ENCODE results near the gene TGM6.

Gene TGM6

DNA sequence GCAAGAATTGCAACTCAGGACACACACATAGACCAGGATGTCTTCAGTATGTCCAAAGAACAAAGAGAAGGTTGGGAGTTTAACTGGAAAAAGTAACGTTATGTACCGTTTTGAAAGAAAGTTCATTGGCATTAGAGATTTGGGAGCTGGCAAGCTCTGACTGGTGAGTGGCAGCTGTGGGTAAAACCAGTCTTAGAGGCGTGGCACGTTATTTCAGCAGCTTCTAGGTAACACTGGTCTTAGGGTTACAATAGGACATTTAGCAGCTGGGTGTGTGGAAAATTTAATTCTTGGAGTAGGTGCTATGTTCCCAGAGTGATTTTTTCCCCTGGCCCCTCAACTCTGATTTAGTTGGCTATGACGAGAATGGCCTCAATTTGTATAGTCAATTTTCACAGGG lies 70.7 kb downstream of the TGM6 start:
- TF ChIP-seq ZFP3 (CRISPR knock-in tag; IDR thresholded peaks at IDR 0.05), result no peak
- TF ChIP-seq, protein P1, sequence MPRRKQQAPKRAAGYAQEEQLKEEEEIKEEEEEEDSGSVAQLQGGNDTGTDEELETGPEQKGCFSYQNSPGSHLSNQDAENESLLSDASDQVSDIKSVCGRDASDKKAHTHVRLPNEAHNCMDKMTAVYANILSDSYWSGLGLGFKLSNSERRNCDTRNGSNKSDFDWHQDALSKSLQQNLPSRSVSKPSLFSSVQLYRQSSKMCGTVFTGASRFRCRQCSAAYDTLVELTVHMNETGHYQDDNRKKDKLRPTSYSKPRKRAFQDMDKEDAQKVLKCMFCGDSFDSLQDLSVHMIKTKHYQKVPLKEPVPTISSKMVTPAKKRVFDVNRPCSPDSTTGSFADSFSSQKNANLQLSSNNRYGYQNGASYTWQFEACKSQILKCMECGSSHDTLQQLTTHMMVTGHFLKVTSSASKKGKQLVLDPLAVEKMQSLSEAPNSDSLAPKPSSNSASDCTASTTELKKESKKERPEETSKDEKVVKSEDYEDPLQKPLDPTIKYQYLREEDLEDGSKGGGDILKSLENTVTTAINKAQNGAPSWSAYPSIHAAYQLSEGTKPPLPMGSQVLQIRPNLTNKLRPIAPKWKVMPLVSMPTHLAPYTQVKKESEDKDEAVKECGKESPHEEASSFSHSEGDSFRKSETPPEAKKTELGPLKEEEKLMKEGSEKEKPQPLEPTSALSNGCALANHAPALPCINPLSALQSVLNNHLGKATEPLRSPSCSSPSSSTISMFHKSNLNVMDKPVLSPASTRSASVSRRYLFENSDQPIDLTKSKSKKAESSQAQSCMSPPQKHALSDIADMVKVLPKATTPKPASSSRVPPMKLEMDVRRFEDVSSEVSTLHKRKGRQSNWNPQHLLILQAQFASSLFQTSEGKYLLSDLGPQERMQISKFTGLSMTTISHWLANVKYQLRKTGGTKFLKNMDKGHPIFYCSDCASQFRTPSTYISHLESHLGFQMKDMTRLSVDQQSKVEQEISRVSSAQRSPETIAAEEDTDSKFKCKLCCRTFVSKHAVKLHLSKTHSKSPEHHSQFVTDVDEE (CRISPR knock-in tag; IDR thresholded peaks at IDR 0.05), result no peak
- ATAC-seq, result no peak

DNA sequence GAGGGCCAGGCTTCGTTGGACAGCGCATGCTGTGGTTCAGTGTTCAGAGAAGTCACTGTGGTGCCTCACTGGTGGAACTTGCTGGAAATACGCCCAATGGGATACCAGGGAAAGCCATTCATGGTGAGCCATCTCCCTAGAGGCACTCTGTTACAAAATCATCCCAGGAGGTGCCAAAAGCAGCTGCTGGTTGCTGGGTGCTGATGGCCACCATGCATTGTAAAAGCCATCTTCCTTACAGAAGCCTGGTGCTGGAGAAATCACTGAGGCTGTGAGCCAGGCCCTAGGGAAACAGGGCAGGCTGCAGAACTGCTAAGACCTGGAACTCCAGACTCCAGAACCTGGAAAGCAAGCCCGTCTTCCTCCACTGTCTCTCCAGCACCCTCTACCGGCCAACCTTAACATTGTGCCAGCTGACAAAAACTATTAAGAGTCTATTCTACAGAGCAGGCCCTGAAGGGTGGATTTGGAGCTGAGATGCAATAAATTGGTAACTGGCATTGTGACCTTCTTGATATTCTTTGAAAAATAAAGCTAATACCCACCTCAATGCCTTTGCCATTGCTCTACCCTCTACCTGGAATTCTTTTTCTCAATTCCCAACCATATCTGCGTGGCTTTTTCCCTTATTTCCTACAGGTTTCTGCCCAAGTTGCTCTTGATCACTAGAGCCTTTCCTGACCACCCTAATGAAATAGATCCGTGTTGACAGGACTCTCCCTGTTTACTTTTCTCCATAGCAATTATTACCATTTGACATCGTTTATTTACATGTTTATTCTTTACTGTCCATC lies 71.4 kb downstream of the TGM6 start:
- peak; percentile 91 for ATAC-seq
- no peak for TF ChIP-seq ZFP30 (CRISPR knock-in tag; IDR thresholded peaks at IDR 0.05)
- TF ChIP-seq BACH2 (CRISPR knock-in tag; IDR thresholded peaks at IDR 0.05; ENCODE audit: borderline replicate concordance), result no peak
- TF ChIP-seq TOX (CRISPR knock-in tag; IDR thresholded peaks at IDR 0.05; ENCODE audit: borderline replicate concordance), result no peak
- TF ChIP-seq OSR1 (CRISPR knock-in tag; IDR thresholded peaks at IDR 0.05), result no peak
- TF ChIP-seq, protein P1 (CRISPR knock-in tag; IDR thresholded peaks at IDR 0.05), result no peak
- TF ChIP-seq ESRRG (CRISPR knock-in tag; IDR thresholded peaks at IDR 0.05), result no peak
- TF ChIP-seq ZNF565 (CRISPR knock-in tag; conservative IDR thresholded peaks at IDR 0.05; ENCODE audit: low read depth), result no peak
- no peak for TF ChIP-seq CSRNP3 (CRISPR knock-in tag; IDR thresholded peaks at IDR 0.05)
- TF ChIP-seq ARNTL (CRISPR knock-in tag; IDR thresholded peaks at IDR 0.05; ENCODE audit: borderline replicate concordance, low read depth), result no peak
- TF ChIP-seq, protein P2, sequence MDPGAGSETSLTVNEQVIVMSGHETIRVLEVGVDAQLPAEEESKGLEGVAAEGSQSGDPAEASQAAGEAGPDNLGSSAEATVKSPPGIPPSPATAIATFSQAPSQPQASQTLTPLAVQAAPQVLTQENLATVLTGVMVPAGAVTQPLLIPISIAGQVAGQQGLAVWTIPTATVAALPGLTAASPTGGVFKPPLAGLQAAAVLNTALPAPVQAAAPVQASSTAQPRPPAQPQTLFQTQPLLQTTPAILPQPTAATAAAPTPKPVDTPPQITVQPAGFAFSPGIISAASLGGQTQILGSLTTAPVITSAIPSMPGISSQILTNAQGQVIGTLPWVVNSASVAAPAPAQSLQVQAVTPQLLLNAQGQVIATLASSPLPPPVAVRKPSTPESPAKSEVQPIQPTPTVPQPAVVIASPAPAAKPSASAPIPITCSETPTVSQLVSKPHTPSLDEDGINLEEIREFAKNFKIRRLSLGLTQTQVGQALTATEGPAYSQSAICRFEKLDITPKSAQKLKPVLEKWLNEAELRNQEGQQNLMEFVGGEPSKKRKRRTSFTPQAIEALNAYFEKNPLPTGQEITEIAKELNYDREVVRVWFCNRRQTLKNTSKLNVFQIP (CRISPR knock-in tag; IDR thresholded peaks at IDR 0.05; ENCODE audit: borderline replicate concordance, low read depth), result no peak
- no peak for TF ChIP-seq SNAI2 (CRISPR knock-in tag; IDR thresholded peaks at IDR 0.05)
- TF ChIP-seq CREB5 (CRISPR knock-in tag; IDR thresholded peaks at IDR 0.05; ENCODE audit: low read depth), result no peak
- no peak for TF ChIP-seq ZFP3 (CRISPR knock-in tag; IDR thresholded peaks at IDR 0.05)
- TF ChIP-seq PATZ1 (CRISPR knock-in tag; IDR thresholded peaks at IDR 0.05; ENCODE audit: borderline replicate concordance), result no peak
- TF ChIP-seq ZNF8 (CRISPR knock-in tag; IDR thresholded peaks at IDR 0.05), result no peak

- ATAC-seq, result no peak
- TF ChIP-seq OSR1 (CRISPR knock-in tag; IDR thresholded peaks at IDR 0.05) (no peak), BACH2 (CRISPR knock-in tag; IDR thresholded peaks at IDR 0.05; ENCODE audit: borderline replicate concordance) (no peak), ISL1 (CRISPR knock-in tag; IDR thresholded peaks at IDR 0.05) (no peak), ARNTL (CRISPR knock-in tag; IDR thresholded peaks at IDR 0.05; ENCODE audit: borderline replicate concordance, low read depth) (no peak), ZNF565 (CRISPR knock-in tag; conservative IDR thresholded peaks at IDR 0.05; ENCODE audit: low read depth) (no peak), CREB5 (CRISPR knock-in tag; IDR thresholded peaks at IDR 0.05; ENCODE audit: low read depth) (no peak)
- TF ChIP-seq, protein P2 (CRISPR knock-in tag; IDR thresholded peaks at IDR 0.05; ENCODE audit: borderline replicate concordance, low read depth), result no peak
- TF ChIP-seq, protein P1 (CRISPR knock-in tag; IDR thresholded peaks at IDR 0.05), result no peak
Observed at GRCh38 chr20:2453792-2454191, 73.1 kb downstream of the TGM6 start.

All from SK-N-SH treated with all-trans-retinoic acid at 6 μM for 48 hours (cell line).